ENCODE data around the gene PRR12.

- TF ChIP-seq ZNF223 (tag by site-specific recombination; IDR thresholded peaks at IDR 0.05) (no peak), ZNF623 (tag by site-specific recombination; IDR thresholded peaks at IDR 0.05) (no peak), ZNF776 (tag by site-specific recombination; IDR thresholded peaks at IDR 0.05; ENCODE audit: borderline replicate concordance) (no peak), ZSCAN30 (tag by site-specific recombination; IDR thresholded peaks at IDR 0.05) (no peak), ZNF335 (tag by site-specific recombination; conservative IDR thresholded peaks at IDR 0.05) (no peak), RBAK (tag by site-specific recombination; IDR thresholded peaks at IDR 0.05) (no peak), ZFP37 (tag by site-specific recombination; IDR thresholded peaks at IDR 0.05) (no peak), REST (tag by site-specific recombination; IDR thresholded peaks at IDR 0.05) (no peak), CTCF (tag by site-specific recombination; IDR thresholded peaks at IDR 0.05) (no peak), ZNF621 (tag by site-specific recombination; IDR thresholded peaks at IDR 0.05) (no peak), ZNF416 (tag by site-specific recombination; IDR thresholded peaks at IDR 0.05) (no peak), BCL6B (tag by site-specific recombination; IDR thresholded peaks at IDR 0.05) (no peak), ZNF449 (tag by site-specific recombination; IDR thresholded peaks at IDR 0.05) (no peak)
Observed at GRCh38 chr19:49657493-49658138, 66.6 kb downstream of the PRR12 start.

All from HEK293 (cell line).